ENCODE data around the gene TUBB4A. TPM values are rescaled to one million over a fixed set of nuclear protein-coding genes. Genes with fewer than 3 reads are reported as not detected.
A peak's percentile ranks its signal among the peaks of the same experiment; 100 is the strongest.

Gene TUBB4A
- total RNA-seq, 2 donors from 2014 or later: 0.44 to 1.4 TPM

GRCh38 chr19:6529351-6529750, 27.2 kb upstream of the TUBB4A start:
- H3K9me3 ChIP-seq: no peaks in the 10 kb centered on the region
- TF ChIP-seq CTCF (IDR thresholded peaks at IDR 0.05): no peak
- H3K4me3 ChIP-seq: no peak overlapping the region
- DNase-seq: no peak
- H3K36me3 ChIP-seq: no peaks in the 10 kb centered on the region
- H3K27ac ChIP-seq: no peak overlapping the region
- no peaks in the 10 kb centered on the region for H3K4me1 ChIP-seq
- intact Hi-C loops (cut with DNase I): no loop called here
- no peak overlapping the region for H3K9ac ChIP-seq (ENCODE audit: low read depth in 2 of 2, low read length in 2 of 2)
- peaks cover 5% of the 10 kb centered on the region for H3K27me3 ChIP-seq

- Histone ChIP-seq H3K9ac (ENCODE audit: low read depth in 2 of 2, low read length in 2 of 2) (no peak overlapping the region), H3K27ac (no peak overlapping the region), H3K9me3 (no peaks in the 10 kb centered on the region), H3K4me3 (no peak overlapping the region), H3K27me3 (peaks cover 5% of the 10 kb centered on the region), H3K36me3 (no peaks in the 10 kb centered on the region), H3K4me1 (no peaks in the 10 kb centered on the region)
- intact Hi-C loops (cut with DNase I): no loop called here
- no peak for TF ChIP-seq CTCF (IDR thresholded peaks at IDR 0.05)
- DNase-seq: peak; percentile 43
Measured at GRCh38 chr19:6528544-6529121, 26.5 kb upstream of the TUBB4A start.

GRCh38 chr19:6527893-6528543, 25.9 kb upstream of the TUBB4A start:
- H3K4me3 ChIP-seq: no peak overlapping the region
- no peaks in the 10 kb centered on the region for H3K9me3 ChIP-seq
- H3K4me1 ChIP-seq: no peaks in the 10 kb centered on the region
- no peak for TF ChIP-seq CTCF (IDR thresholded peaks at IDR 0.05)
- no peak overlapping the region for H3K27ac ChIP-seq
- DNase-seq: no peak
- H3K27me3 ChIP-seq: peaks cover 5% of the 10 kb centered on the region
- H3K9ac ChIP-seq (ENCODE audit: low read depth in 2 of 2, low read length in 2 of 2): no peak overlapping the region
- intact Hi-C loops (cut with DNase I): no loop called here
- no peaks in the 10 kb centered on the region for H3K36me3 ChIP-seq

GRCh38 chr19:6524311-6524710, 22.2 kb upstream of the TUBB4A start:
- TF ChIP-seq CTCF (IDR thresholded peaks at IDR 0.05): no peak
- H3K27ac ChIP-seq: no peak overlapping the region
- no peaks in the 10 kb centered on the region for H3K27me3 ChIP-seq
- H3K4me1 ChIP-seq: no peaks in the 10 kb centered on the region
- no peak overlapping the region for H3K9ac ChIP-seq (ENCODE audit: low read depth in 2 of 2, low read length in 2 of 2)
- no peak for DNase-seq
- H3K9me3 ChIP-seq: no peaks in the 10 kb centered on the region
- no peaks in the 10 kb centered on the region for H3K36me3 ChIP-seq
- no peak overlapping the region for H3K4me3 ChIP-seq
- intact Hi-C loops (cut with DNase I): no loop called here

GRCh38 chr19:6522712-6523111, 20.6 kb upstream of the TUBB4A start:
- H3K9ac ChIP-seq (ENCODE audit: low read depth in 2 of 2, low read length in 2 of 2): no peak overlapping the region
- intact Hi-C loops (cut with DNase I): no loop called here
- H3K27ac ChIP-seq: no peak overlapping the region
- no peak for DNase-seq
- H3K4me3 ChIP-seq: no peak overlapping the region
- H3K27me3 ChIP-seq: no peaks in the 10 kb centered on the region
- no peaks in the 10 kb centered on the region for H3K9me3 ChIP-seq
- no peak for TF ChIP-seq CTCF (IDR thresholded peaks at IDR 0.05)
- no peaks in the 10 kb centered on the region for H3K36me3 ChIP-seq
- no peaks in the 10 kb centered on the region for H3K4me1 ChIP-seq
